Activated CD4-positive, alpha-beta T cell treated with anti-CD3 and anti-CD28 coated beads for 36 hours (primary cell): ENCODE data around the gene AEBP2. TPM values are rescaled to one million over a fixed set of nuclear protein-coding genes. Genes with fewer than 3 reads are reported as not detected.

Experiments
- ATAC-seq: fragments of 200-7000 bp; cut with Tn5 transposase; one replicate; pipeline ENCODE4 v1.10.0; 2021; ENCODE audit warnings: mild to moderate bottlenecking, moderate library complexity
- CTCF ChIA-PET: fragments of 350-600 bp; sonication (Branson Sonifier 250); formaldehyde crosslinking; loops from one replicate; lab custom pipeline; 2021; ENCODE audit warnings: antibody characterized with exemption; lab: Charles Lee
- POLR2A ChIA-PET: fragments of 350-600 bp; sonication (Branson Sonifier 250); formaldehyde crosslinking; loops from one replicate; lab custom pipeline; 2021; ENCODE audit warnings: antibody characterized with exemption, inconsistent platforms; lab: Charles Lee
- DNase-seq: peaks from one replicate; pipeline ENCODE4 v3.0.0-alpha.2; 2020
- H3K27ac Mint-ChIP-seq: one replicate; pipeline ENCODE4 v1.8.0; 2021; ENCODE audit warnings: mixed read lengths
- H3K27me3 Mint-ChIP-seq: one replicate; pipeline ENCODE4 v1.8.0; 2021; ENCODE audit warnings: mixed read lengths
- H3K36me3 Mint-ChIP-seq: one replicate; pipeline ENCODE4 v1.8.0; 2021; ENCODE audit warnings: low read depth, mixed read lengths
- H3K4me1 Mint-ChIP-seq: one replicate; pipeline ENCODE4 v1.8.0; 2021; ENCODE audit warnings: mixed read lengths
- H3K4me3 Mint-ChIP-seq: one replicate; pipeline ENCODE4 v1.8.0; 2021; ENCODE audit warnings: mild to moderate bottlenecking, moderate library complexity, mixed read lengths
- H3K9me3 Mint-ChIP-seq: one replicate; pipeline ENCODE4 v1.8.0; 2021; ENCODE audit warnings: low read depth, mixed read lengths
- intact Hi-C, 2 experiments: fragments of 100-400 bp; cut with DNase I in 1 of 2; cut with micrococcal nuclease in 1 of 2; formaldehyde crosslinking; loops; one replicate each; pipeline versions ENCODE4 v1.14.2 to v1.15.1; 2022 to 2024; cut with DNase I, micrococcal nuclease
- total RNA-seq, 2 experiments: library from RNA; stranded (reverse); gene quantifications; one replicate each; pipeline ENCODE4 v1.2.3, GENCODE V29; 2021

Gene AEBP2
- total RNA-seq, 2 experiments from 2014 or later: 44.2 to 52.9 TPM

GRCh38 chr12:19517583-19517982 is 78.3 kb downstream of the AEBP2 start:
- intact Hi-C loops: no loop called here
- DNase-seq (no peak), ATAC-seq (no peak)
- H3K4me3 Mint-ChIP-seq: no peak overlapping the region
- ChIA-PET CTCF (interaction anchor here (0.6 kb wide), 1 partner anchor 165 kb away, joined by 4 read pairs; no protein-coding TSS in a partner anchor), POLR2A (no interaction called here)
- H3K27ac Mint-ChIP-seq: no peak overlapping the region
- H3K4me1 Mint-ChIP-seq: peaks cover 2% of the 10 kb centered on the region
- peaks cover 20% of the 10 kb centered on the region for H3K36me3 Mint-ChIP-seq
- no peaks in the 10 kb centered on the region for H3K9me3 Mint-ChIP-seq
- H3K27me3 Mint-ChIP-seq: no peaks in the 10 kb centered on the region

GRCh38 chr12:19518209-19518608 is 78.9 kb downstream of the AEBP2 start:
- DNase-seq (no peak), ATAC-seq (no peak)
- ChIA-PET CTCF (no interaction called here), POLR2A (no interaction called here)
- Mint-ChIP-seq H3K27me3 (no peaks in the 10 kb centered on the region), H3K9me3 (no peaks in the 10 kb centered on the region), H3K4me3 (no peak overlapping the region), H3K4me1 (peaks cover 2% of the 10 kb centered on the region), H3K36me3 (peaks cover 21% of the 10 kb centered on the region), H3K27ac (no peak overlapping the region)
- intact Hi-C loops: no loop called here

- POLR2A ChIA-PET: no interaction called here
- intact Hi-C loops: no loop called here
- CTCF ChIA-PET: interaction anchor here (0.6 kb wide), 1 partner anchor 15 kb away, joined by 3 read pairs; no protein-coding TSS in a partner anchor
- H3K27me3 Mint-ChIP-seq: no peaks in the 10 kb centered on the region
- DNase-seq: no peak
- no peaks in the 10 kb centered on the region for H3K9me3 Mint-ChIP-seq
- no peak for ATAC-seq
- no peak overlapping the region for H3K4me3 Mint-ChIP-seq
- H3K4me1 Mint-ChIP-seq: no peaks in the 10 kb centered on the region
- H3K36me3 Mint-ChIP-seq: peaks cover 9% of the 10 kb centered on the region
- H3K27ac Mint-ChIP-seq: no peak overlapping the region
Observed at GRCh38 chr12:19520646-19521415, 81.5 kb downstream of the AEBP2 start.

DNA sequence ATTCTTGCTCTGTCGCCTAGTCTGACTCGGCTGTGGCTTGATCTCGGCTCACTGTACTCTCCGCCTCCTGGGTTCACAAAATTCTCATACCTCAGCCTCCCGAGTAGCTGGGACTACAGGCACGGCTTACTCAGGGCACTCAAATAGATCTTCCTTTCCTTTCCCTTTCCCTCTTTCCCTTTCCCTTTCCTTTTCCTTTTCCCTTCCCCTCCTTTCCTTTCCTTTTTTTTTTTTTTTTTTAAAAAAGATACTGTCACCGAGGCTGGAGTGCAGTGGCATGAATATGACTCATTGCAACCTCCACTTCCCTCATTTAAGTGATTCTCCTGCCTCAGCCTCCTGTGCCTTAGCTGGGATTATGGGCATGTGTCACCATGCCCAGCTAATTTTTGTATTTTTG is 86.0 kb downstream of the AEBP2 start:
- H3K27me3 Mint-ChIP-seq: no peaks in the 10 kb centered on the region
- H3K4me1 Mint-ChIP-seq: peaks cover 29% of the 10 kb centered on the region
- ATAC-seq (no peak), DNase-seq (no peak)
- intact Hi-C loops: no loop called here
- H3K4me3 Mint-ChIP-seq: no peak overlapping the region
- H3K9me3 Mint-ChIP-seq: no peaks in the 10 kb centered on the region
- H3K27ac Mint-ChIP-seq: no peak overlapping the region
- ChIA-PET POLR2A (no interaction called here), CTCF (no interaction called here)
- H3K36me3 Mint-ChIP-seq: peaks cover 5% of the 10 kb centered on the region

- Mint-ChIP-seq H3K27me3 (no peaks in the 10 kb centered on the region), H3K4me1 (peaks cover 29% of the 10 kb centered on the region), H3K4me3 (no peak overlapping the region), H3K9me3 (no peaks in the 10 kb centered on the region), H3K27ac (peak overlapping the region; percentile 26), H3K36me3 (peaks cover 5% of the 10 kb centered on the region)
- POLR2A ChIA-PET: no interaction called here
- CTCF ChIA-PET: no interaction called here
- ATAC-seq: no peak
- intact Hi-C loops: no loop called here
- DNase-seq: no peak
Observed at GRCh38 chr12:19527866-19528265, 88.6 kb downstream of the AEBP2 start.

DNA sequence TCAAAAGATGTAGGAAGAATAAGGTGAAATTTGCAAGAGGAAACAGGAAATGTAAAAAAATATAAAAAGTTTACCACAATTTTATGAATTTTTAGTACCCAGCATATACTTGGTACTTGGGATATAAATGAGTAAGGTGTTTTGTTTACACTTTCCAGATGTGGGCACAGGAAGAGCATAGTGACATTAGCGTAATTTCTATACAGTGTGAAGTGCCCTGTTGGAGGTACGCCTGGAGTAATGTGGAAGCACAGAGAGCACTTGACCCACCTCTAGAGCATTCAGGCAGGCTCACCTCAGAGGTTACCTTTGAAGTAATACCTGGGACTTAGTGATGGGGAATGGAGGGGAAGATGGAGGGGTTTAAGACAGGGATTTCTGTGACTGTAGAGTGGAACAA is 89.5 kb downstream of the AEBP2 start:
- POLR2A ChIA-PET: no interaction called here
- intact Hi-C loops: no loop called here

DNA sequence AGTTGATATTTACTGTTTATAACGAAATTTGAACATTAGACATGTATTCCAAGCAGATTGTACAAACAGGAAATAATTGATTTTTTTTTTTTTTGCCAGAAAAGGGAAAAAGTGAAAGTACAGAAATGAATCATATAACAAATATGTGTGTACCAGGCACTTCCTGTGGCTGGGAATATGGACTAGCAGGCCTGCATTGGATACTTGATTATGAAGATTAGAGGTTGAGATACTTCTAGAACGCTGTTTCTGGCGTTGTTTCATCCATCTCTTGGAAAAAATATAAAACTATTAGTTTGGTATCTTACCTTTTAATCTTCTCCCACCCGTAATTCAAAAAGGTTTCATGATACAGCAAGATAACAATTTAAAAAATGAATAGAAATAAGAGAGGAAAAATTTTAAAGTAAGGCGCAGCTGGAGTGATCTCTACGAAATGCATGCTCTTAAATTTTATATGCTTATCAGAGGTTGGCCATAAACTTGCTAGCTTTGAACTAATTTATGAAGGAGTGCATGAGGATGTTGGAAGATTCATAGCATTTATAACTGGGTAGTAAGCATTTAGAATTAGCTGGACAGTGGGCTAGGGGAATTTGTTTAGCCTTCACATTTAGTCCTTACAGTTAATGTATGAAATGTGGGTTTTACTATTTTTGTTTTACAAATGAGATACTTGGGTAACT is 90.8 kb downstream of the AEBP2 start:
- intact Hi-C loops: no loop called here
- ATAC-seq (no peak), DNase-seq (no peak)
- no peaks in the 10 kb centered on the region for H3K27me3 Mint-ChIP-seq
- H3K4me1 Mint-ChIP-seq: peaks cover 29% of the 10 kb centered on the region
- CTCF ChIA-PET: no interaction called here
- H3K27ac Mint-ChIP-seq: no peak overlapping the region
- POLR2A ChIA-PET: no interaction called here
- peaks cover 7% of the 10 kb centered on the region for H3K36me3 Mint-ChIP-seq
- peaks cover 6% of the 10 kb centered on the region for H3K9me3 Mint-ChIP-seq
- H3K4me3 Mint-ChIP-seq: no peak overlapping the region

More for the DNA sequence above, 89.5 kb downstream of the AEBP2 start:
- Mint-ChIP-seq H3K36me3 (peaks cover 4% of the 10 kb centered on the region), H3K4me3 (no peak overlapping the region), H3K4me1 (peaks cover 29% of the 10 kb centered on the region), H3K27ac (peak overlapping the region; percentile 62), H3K9me3 (peaks cover under 1% of the 10 kb centered on the region), H3K27me3 (no peaks in the 10 kb centered on the region)
- DNase-seq (no peak), ATAC-seq (peak; percentile 33)
- CTCF ChIA-PET: no interaction called here

- POLR2A ChIA-PET: interaction anchor here (0.6 kb wide), 1 partner anchor 128 kb away, joined by 3 read pairs; no protein-coding TSS in a partner anchor
- H3K4me3 Mint-ChIP-seq: no peak overlapping the region
- CTCF ChIA-PET: no interaction called here
- H3K4me1 Mint-ChIP-seq: peaks cover 29% of the 10 kb centered on the region
- no peaks in the 10 kb centered on the region for H3K27me3 Mint-ChIP-seq
- no peak for ATAC-seq
- no peak overlapping the region for H3K27ac Mint-ChIP-seq
- H3K36me3 Mint-ChIP-seq: peaks cover 11% of the 10 kb centered on the region
- no peak for DNase-seq
- H3K9me3 Mint-ChIP-seq: peaks cover 11% of the 10 kb centered on the region
- intact Hi-C loops: no loop called here
Observed at GRCh38 chr12:19530637-19531023, 91.3 kb downstream of the AEBP2 start.

- H3K27ac Mint-ChIP-seq: no peak overlapping the region
- ATAC-seq: no peak
- peaks cover 12% of the 10 kb centered on the region for H3K4me1 Mint-ChIP-seq
- H3K4me3 Mint-ChIP-seq: no peak overlapping the region
- peaks cover 11% of the 10 kb centered on the region for H3K36me3 Mint-ChIP-seq
- peaks cover 15% of the 10 kb centered on the region for H3K9me3 Mint-ChIP-seq
- POLR2A ChIA-PET: no interaction called here
- H3K27me3 Mint-ChIP-seq: no peaks in the 10 kb centered on the region
- intact Hi-C loops: no loop called here
- CTCF ChIA-PET: interaction anchor here (0.6 kb wide), 1 partner anchor 344 kb away, joined by 3 read pairs; no protein-coding TSS in a partner anchor
- DNase-seq: no peak
Observed at GRCh38 chr12:19533567-19533966, 94.3 kb downstream of the AEBP2 start.

DNA sequence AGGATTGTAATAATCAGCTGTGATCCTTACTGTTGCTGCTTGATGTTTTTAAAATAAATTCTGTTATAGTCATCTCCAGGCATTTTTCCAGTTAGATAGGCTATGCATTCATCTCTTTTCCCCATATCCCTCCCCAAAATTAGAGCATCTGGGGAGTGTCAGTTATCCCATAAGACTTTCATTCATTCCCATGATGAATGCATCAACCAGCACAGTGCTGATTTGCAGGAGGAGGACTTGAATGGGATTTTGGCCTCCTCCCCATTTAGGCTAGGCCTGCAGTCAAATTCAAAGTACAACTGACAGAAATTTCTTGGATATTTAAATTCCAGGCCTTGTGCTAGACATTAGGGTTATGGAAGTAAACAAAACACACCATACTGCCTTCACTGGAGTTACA is 99.8 kb downstream of the AEBP2 start:
- DNase-seq (no peak), ATAC-seq (no peak)
- Mint-ChIP-seq H3K27me3 (no peaks in the 10 kb centered on the region), H3K36me3 (peaks cover 9% of the 10 kb centered on the region), H3K4me1 (no peaks in the 10 kb centered on the region), H3K27ac (no peak overlapping the region), H3K9me3 (peaks cover 13% of the 10 kb centered on the region), H3K4me3 (no peak overlapping the region)
- POLR2A ChIA-PET: no interaction called here
- CTCF ChIA-PET: no interaction called here
- intact Hi-C loops: no loop called here

DNA sequence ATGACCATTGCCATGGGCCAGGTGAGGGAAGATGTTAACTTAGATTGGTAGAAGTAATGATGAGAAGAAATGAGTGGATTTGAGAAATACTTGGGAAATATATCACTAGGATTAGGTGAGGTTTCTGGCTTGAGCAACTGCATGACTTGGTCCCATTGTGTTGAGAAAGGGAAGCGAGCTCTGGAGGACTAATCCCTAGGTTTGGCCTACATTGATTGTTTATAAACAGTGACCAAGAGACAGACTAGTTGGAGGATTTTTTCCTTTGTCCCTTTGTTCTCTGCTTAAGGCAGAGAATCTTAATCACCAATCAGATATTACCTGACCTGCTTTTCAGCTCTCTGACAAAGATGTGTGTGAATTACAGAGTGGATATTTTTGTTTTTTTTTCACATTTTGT is 100.5 kb downstream of the AEBP2 start:
- ChIA-PET CTCF (no interaction called here), POLR2A (no interaction called here)
- H3K27ac Mint-ChIP-seq: no peak overlapping the region
- ATAC-seq (no peak), DNase-seq (no peak)
- no peak overlapping the region for H3K4me3 Mint-ChIP-seq
- H3K9me3 Mint-ChIP-seq: peaks cover 10% of the 10 kb centered on the region
- peaks cover 9% of the 10 kb centered on the region for H3K36me3 Mint-ChIP-seq
- no peaks in the 10 kb centered on the region for H3K4me1 Mint-ChIP-seq
- H3K27me3 Mint-ChIP-seq: no peaks in the 10 kb centered on the region
- intact Hi-C loops: no loop called here

DNA sequence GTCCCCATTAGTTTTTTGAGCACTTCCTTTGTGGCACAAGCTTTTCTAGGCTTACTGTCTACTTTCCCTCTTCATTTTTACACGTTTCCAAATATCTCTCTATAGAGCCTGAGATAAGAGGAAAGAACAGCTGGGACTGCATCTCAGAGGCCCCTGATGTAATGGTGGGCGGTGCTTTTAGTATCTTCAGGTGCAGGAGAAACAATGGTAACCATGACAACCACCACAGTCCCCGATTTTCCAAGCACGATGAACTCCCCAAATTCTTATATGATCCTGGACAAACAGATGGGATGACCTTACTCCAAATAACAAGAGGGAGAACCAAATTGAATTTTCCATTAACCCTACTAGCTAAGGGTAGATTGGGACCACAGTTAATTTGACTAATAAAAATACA is 103.3 kb downstream of the AEBP2 start:
- no peak for ATAC-seq
- ChIA-PET CTCF (no interaction called here), POLR2A (no interaction called here)
- Mint-ChIP-seq H3K27me3 (no peaks in the 10 kb centered on the region), H3K4me3 (no peak overlapping the region), H3K27ac (no peak overlapping the region), H3K4me1 (peaks cover 2% of the 10 kb centered on the region), H3K9me3 (no peaks in the 10 kb centered on the region), H3K36me3 (no peaks in the 10 kb centered on the region)
- intact Hi-C loops: no loop called here
- DNase-seq: no peak
